C4-2B (cell line): ENCODE data around the gene MGMT.

Source experiments
- ZFX ChIP-seq: fragments of 450-650 bp; IDR thresholded peaks from 2 replicates; pipeline ENCODE4 v1.6.1; 2017
- TF ChIP-seq, protein P1 (sequence below): fragments of 450-650 bp; conservative IDR thresholded peaks from 2 replicates; pipeline ENCODE4 v1.5.1; 2017; ENCODE audit warnings: mild to moderate bottlenecking

DNA sequence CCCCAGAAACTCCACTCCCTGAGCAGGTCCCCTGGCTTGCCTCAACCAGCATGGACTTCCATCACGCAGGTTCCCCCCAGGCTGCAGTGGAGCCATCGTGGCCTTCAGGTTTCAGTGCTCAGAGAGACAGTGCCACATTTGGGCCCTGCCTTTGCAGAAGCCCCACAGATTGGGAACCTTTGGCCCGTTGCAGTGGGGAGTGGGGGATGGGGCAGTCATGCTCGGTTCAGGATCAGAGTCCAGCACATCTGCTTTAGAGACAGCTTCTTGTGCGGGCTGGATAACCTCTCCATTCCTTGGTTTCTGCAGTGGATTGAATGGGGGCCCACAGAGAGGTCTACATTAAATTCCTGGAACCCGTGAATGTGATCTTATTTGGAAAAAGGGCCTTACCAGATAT, 313.2 kb downstream of the MGMT start:
- TF ChIP-seq, protein P1, sequence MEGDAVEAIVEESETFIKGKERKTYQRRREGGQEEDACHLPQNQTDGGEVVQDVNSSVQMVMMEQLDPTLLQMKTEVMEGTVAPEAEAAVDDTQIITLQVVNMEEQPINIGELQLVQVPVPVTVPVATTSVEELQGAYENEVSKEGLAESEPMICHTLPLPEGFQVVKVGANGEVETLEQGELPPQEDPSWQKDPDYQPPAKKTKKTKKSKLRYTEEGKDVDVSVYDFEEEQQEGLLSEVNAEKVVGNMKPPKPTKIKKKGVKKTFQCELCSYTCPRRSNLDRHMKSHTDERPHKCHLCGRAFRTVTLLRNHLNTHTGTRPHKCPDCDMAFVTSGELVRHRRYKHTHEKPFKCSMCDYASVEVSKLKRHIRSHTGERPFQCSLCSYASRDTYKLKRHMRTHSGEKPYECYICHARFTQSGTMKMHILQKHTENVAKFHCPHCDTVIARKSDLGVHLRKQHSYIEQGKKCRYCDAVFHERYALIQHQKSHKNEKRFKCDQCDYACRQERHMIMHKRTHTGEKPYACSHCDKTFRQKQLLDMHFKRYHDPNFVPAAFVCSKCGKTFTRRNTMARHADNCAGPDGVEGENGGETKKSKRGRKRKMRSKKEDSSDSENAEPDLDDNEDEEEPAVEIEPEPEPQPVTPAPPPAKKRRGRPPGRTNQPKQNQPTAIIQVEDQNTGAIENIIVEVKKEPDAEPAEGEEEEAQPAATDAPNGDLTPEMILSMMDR = no peak
- TF ChIP-seq ZFX = no peak
